NCI-H1694 treated with DMSO at 0.1 percent for 48 hours (cell line): Measurements from ENCODE around the gene LMO4.
A peak's percentile ranks its signal among the peaks of the same experiment; 100 is the strongest.

ENCODE experiments used
- DNase-seq: peaks from one replicate; lab custom pipeline; 2025; lab: John Stamatoyannopoulos, UW

LMO4 gene

GRCh38 chr1:87328272-87329050, at the start of gene LMO4:
LMO4 (plus strand) TSS chr1:87328880; CDS start chr1:87332016, 3,136 bp downstream.
- peak; percentile 95 for DNase-seq

GRCh38 chr1:87279536-87279875, 49.2 kb upstream of the LMO4 start:
- no peak for DNase-seq

- DNase-seq, result peak; percentile 9
Observed at GRCh38 chr1:87279966-87280535, 48.6 kb upstream of the LMO4 start.

- no peak for DNase-seq
Observed at GRCh38 chr1:87284456-87285240, 44.0 kb upstream of the LMO4 start.

- no peak for DNase-seq
Observed at GRCh38 chr1:87291107-87291506, 37.6 kb upstream of the LMO4 start.

- DNase-seq, result peak; percentile 39
Observed at GRCh38 chr1:87292684-87293493, 35.8 kb upstream of the LMO4 start.

- no peak for DNase-seq
Observed at GRCh38 chr1:87294633-87295032, 34.0 kb upstream of the LMO4 start.

GRCh38 chr1:87295445-87296110, 33.1 kb upstream of the LMO4 start:
- no peak for DNase-seq

- DNase-seq, result no peak
Observed at GRCh38 chr1:87296206-87296605, 32.5 kb upstream of the LMO4 start.

GRCh38 chr1:87299661-87300060, 29.0 kb upstream of the LMO4 start:
- DNase-seq, result no peak

- no peak for DNase-seq
Observed at GRCh38 chr1:87300628-87301027, 28.1 kb upstream of the LMO4 start.

GRCh38 chr1:87305151-87305550, 23.5 kb upstream of the LMO4 start:
- DNase-seq, result no peak

GRCh38 chr1:87305762-87306161, 22.9 kb upstream of the LMO4 start:
- DNase-seq, result no peak

GRCh38 chr1:87307306-87307705, 21.4 kb upstream of the LMO4 start:
- no peak for DNase-seq

GRCh38 chr1:87307931-87308330, 20.7 kb upstream of the LMO4 start:
- DNase-seq, result no peak

- DNase-seq, result no peak
Observed at GRCh38 chr1:87314091-87314490, 14.6 kb upstream of the LMO4 start.

- no peak for DNase-seq
Observed at GRCh38 chr1:87318056-87318650, 10.5 kb upstream of the LMO4 start.

- no peak for DNase-seq
Observed at GRCh38 chr1:87318806-87319205, 9.9 kb upstream of the LMO4 start.

- peak; percentile 63 for DNase-seq
Observed at GRCh38 chr1:87325982-87326738, 2.5 kb upstream of the LMO4 start.
